Epithelial cell of prostate (primary cell): ENCODE results near the gene PI4KB.
A peak's percentile ranks its signal among the peaks of the same experiment; 100 is the strongest.
"Not testable (repeated sequence)": the region's sequence is repeated elsewhere in the genome, so short reads cannot be mapped to it uniquely, and the experiment has no call there.

ENCODE experiments used
- DNase-seq: peaks from one replicate; pipeline ENCODE4 v3.0.0-alpha.2; 2011; ENCODE audit warnings: low read depth, low spot score
- H3K27ac ChIP-seq: fragments of 450-650 bp; 2 replicates; pipeline ENCODE4 v1.5.1; 2017; ENCODE audit warnings: mild to moderate bottlenecking

Gene PI4KB

GRCh38 chr1:151282883-151283725 lies 44.1 kb downstream of the PI4KB start:
- no peak for DNase-seq

GRCh38 chr1:151281969-151282882 lies 45.0 kb downstream of the PI4KB start, which contains the start of gene ZNF687:
ZNF687 (plus strand) TSS chr1:151282299; CDS start chr1:151286292, 3,993 bp downstream.
- DNase-seq = peak; percentile 100
- peak within 1 kb of the TSS; percentile 98 for H3K27ac ChIP-seq

More at GRCh38 chr1:151282883-151283725, 44.1 kb downstream of the PI4KB start:
- H3K27ac ChIP-seq = peak overlapping the region; percentile 98

- peak overlapping the region; percentile 98 for H3K27ac ChIP-seq
- peak; percentile 90 for DNase-seq
Measured at GRCh38 chr1:151281225-151281968, 45.8 kb downstream of the PI4KB start.

- H3K27ac ChIP-seq = no peak overlapping the region
- no peak for DNase-seq
Measured at GRCh38 chr1:151277249-151277648, 50.0 kb downstream of the PI4KB start.

GRCh38 chr1:151275341-151275740 lies 51.9 kb downstream of the PI4KB start:
- not testable (repeated sequence) for DNase-seq

GRCh38 chr1:151273924-151274466 lies 53.2 kb downstream of the PI4KB start:
- H3K27ac ChIP-seq = no peak overlapping the region
- no peak for DNase-seq

More at GRCh38 chr1:151275341-151275740, 51.9 kb downstream of the PI4KB start:
- not testable (repeated sequence) for H3K27ac ChIP-seq

GRCh38 chr1:151267760-151268159 lies 59.5 kb downstream of the PI4KB start:
- H3K27ac ChIP-seq = peak overlapping the region; percentile 83
- peak; percentile 72 for DNase-seq

GRCh38 chr1:151266821-151267220 lies 60.4 kb downstream of the PI4KB start:
- no peak for DNase-seq
- peak overlapping the region; percentile 83 for H3K27ac ChIP-seq

GRCh38 chr1:151266315-151266714 lies 60.9 kb downstream of the PI4KB start:
- peak overlapping the region; percentile 83 for H3K27ac ChIP-seq
- no peak for DNase-seq

- H3K27ac ChIP-seq = no peak overlapping the region
- no peak for DNase-seq
Measured at GRCh38 chr1:151265446-151266236, 61.6 kb downstream of the PI4KB start.

- no peak overlapping the region for H3K27ac ChIP-seq
- no peak for DNase-seq
Measured at GRCh38 chr1:151259351-151259750, 67.9 kb downstream of the PI4KB start.

GRCh38 chr1:151255381-151255780 lies 71.8 kb downstream of the PI4KB start:
- DNase-seq = no peak
- peak overlapping the region; percentile 83 for H3K27ac ChIP-seq

- DNase-seq = peak; percentile 76
- H3K27ac ChIP-seq = peak within 1 kb of the TSS; percentile 83
Measured at GRCh38 chr1:151254217-151255213, 72.7 kb downstream of the PI4KB start, which contains the start of gene PSMD4. PSMD4 (plus strand) TSS chr1:151254734; CDS start chr1:151254783, 49 bp downstream.

- H3K27ac ChIP-seq = no peak overlapping the region
- no peak for DNase-seq
Measured at GRCh38 chr1:151251656-151252470, 75.4 kb downstream of the PI4KB start.

GRCh38 chr1:151246786-151247185 lies 80.4 kb downstream of the PI4KB start:
- DNase-seq = no peak
- H3K27ac ChIP-seq = no peak overlapping the region

GRCh38 chr1:151243683-151244216 lies 83.5 kb downstream of the PI4KB start:
- no peak overlapping the region for H3K27ac ChIP-seq

GRCh38 chr1:151242442-151242841 lies 84.8 kb downstream of the PI4KB start:
- no peak overlapping the region for H3K27ac ChIP-seq
- no peak for DNase-seq

More at GRCh38 chr1:151243683-151244216, 83.5 kb downstream of the PI4KB start:
- no peak for DNase-seq
